ENCODE results near the gene MAU2. TPM values are rescaled to one million over a fixed set of nuclear protein-coding genes. Genes with fewer than 3 reads are reported as not detected.
"Not testable (repeated sequence)": the region's sequence is repeated elsewhere in the genome, so short reads cannot be mapped to it uniquely, and the experiment has no call there.

The MAU2 gene
- polyA plus RNA-seq, 4 donors: 36.9 to 87.6 (median 61.7) TPM

DNA sequence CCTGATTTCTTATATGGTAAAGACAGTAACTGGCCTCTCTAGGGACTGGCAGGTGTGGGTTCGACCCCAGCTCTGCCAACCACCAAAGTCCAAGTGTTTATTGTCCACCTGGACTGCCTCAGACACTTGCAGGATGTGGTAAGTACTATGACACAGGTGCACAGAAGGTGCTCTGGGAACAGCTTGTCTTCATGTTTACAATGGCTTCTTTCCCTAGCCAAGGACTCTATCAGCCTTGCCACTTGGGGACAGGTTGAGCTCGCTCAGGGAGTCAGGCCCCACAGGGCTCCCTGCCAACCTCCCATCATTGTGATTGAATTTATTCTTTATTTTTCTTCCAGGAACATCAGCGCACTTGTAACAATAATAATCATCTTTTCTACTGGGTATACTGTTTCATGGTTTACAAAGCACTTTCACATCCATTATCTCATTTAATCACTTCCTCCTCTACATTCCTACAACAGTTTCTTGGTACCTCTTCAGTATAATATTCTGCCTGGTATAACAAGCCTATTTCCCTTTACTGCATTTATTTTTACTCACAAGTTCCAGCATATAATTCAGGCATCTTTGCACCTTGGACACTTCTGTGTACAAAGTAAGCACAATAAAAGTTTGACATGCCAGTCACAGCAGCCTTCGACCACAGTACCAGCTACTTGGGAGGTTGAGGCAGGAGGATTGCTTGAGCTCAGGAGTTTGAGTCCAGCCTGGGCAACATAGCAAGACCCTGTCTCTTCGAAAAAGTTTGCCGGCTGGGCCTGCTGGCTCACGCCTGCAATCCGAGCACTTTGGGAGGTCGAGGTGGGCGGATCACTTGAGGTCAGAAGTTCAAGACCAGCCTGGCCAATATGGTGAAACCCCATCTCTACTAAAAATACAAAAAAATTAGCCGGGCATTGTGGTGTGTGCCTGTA lies 60.6 kb downstream of the MAU2 start:
- DNase-seq (ENCODE audit: low read depth in 4 of 4, low spot score in 2 of 4): no peak

- DNase-seq (ENCODE audit: low read depth in 4 of 4, low spot score in 2 of 4): no peak
These were observed 61.5 kb downstream of the MAU2 start for GRCh38 chr19:19382118-19382517.

- no peak for DNase-seq (ENCODE audit: low read depth in 4 of 4, low spot score in 2 of 4)
These were observed 63.9 kb downstream of the MAU2 start for GRCh38 chr19:19384486-19384885.

- peak; percentile 94 to 98 (median 98) for DNase-seq (ENCODE audit: low read depth in 4 of 4, low spot score in 2 of 4)
These were observed 64.7 kb downstream of the MAU2 start for GRCh38 chr19:19385131-19385895.

GRCh38 chr19:19385896-19386869 lies 65.6 kb downstream of the MAU2 start:
- no peak for DNase-seq (ENCODE audit: low read depth in 4 of 4, low spot score in 2 of 4)

GRCh38 chr19:19387108-19387507 lies 66.5 kb downstream of the MAU2 start:
- no peak for DNase-seq (ENCODE audit: low read depth in 4 of 4, low spot score in 2 of 4)

DNA sequence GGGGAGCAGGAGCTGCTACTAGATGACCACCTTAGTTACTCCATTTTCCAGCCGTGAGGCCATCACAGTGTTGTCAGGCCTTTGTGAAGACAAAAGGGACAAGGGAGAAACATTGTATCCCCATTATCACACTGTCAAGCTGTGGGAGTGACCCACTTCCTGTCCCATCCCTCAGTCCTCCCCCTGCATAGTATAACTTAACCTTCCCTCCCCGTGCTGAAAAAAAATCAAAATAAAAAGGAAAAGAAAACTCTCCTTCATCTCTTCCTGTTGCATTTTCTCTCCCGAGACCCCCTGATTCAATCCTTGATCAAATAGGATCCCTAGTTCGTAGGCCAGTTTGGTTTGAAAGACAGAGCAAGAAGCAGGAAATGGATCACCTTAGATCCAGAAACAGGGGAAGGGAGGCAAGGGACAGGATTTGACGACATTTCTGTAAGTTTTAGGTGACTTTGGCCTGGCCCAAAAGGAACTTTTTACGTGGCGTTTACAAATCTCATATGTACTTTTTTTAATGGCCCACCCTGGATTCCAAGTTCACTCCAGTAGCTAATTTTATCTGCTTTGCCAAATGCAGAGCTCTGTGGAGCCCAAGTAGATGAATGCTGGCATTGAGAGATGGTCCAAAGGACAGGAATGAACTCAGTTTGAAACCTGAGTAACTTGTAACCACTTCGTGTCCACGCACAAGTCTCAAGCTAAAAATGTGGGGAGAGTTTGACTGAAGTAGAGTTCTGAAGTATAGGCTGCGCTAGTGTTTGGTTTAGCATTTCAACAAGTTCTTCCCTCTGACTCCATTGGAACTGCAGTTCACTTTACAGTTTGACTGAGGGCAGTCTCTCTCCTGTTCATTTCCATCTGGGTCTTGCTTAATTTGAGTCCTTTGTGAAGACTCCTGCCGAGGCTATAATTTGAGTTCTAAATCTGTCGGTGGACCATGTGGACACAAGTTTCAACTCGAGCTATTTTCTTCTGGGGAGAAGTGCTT lies 68.2 kb downstream of the MAU2 start:
- DNase-seq (ENCODE audit: low read depth in 4 of 4, low spot score in 2 of 4): no peak

- not testable (repeated sequence) for DNase-seq (ENCODE audit: low read depth in 4 of 4, low spot score in 2 of 4)
These were observed 69.1 kb downstream of the MAU2 start for GRCh38 chr19:19389683-19390082.

GRCh38 chr19:19394333-19394732 lies 73.7 kb downstream of the MAU2 start:
- not testable (repeated sequence) for DNase-seq (ENCODE audit: low read depth in 4 of 4, low spot score in 2 of 4)

- DNase-seq (ENCODE audit: low read depth in 4 of 4, low spot score in 2 of 4): no peak
These were observed 79.3 kb downstream of the MAU2 start for GRCh38 chr19:19399733-19400433.

- no peak for DNase-seq (ENCODE audit: low read depth in 4 of 4, low spot score in 2 of 4)
These were observed 82.2 kb downstream of the MAU2 start for GRCh38 chr19:19402656-19403372.

GRCh38 chr19:19403373-19403901 lies 82.8 kb downstream of the MAU2 start:
- DNase-seq (ENCODE audit: low read depth in 4 of 4, low spot score in 2 of 4): no peak

GRCh38 chr19:19404879-19405860 lies 84.5 kb downstream of the MAU2 start, which contains the start of gene GATAD2A:
Gene GATAD2A (plus strand): TSS chr19:19405675. CDS start chr19:19465346, 59,671 bp downstream.
- DNase-seq (ENCODE audit: low read depth in 4 of 4, low spot score in 2 of 4): peak in 3 of 4 donors; percentile 82 to 85 (median 85)

- DNase-seq (ENCODE audit: low read depth in 4 of 4, low spot score in 2 of 4): no peak
These were observed 85.6 kb downstream of the MAU2 start for GRCh38 chr19:19405971-19406877.

DNA sequence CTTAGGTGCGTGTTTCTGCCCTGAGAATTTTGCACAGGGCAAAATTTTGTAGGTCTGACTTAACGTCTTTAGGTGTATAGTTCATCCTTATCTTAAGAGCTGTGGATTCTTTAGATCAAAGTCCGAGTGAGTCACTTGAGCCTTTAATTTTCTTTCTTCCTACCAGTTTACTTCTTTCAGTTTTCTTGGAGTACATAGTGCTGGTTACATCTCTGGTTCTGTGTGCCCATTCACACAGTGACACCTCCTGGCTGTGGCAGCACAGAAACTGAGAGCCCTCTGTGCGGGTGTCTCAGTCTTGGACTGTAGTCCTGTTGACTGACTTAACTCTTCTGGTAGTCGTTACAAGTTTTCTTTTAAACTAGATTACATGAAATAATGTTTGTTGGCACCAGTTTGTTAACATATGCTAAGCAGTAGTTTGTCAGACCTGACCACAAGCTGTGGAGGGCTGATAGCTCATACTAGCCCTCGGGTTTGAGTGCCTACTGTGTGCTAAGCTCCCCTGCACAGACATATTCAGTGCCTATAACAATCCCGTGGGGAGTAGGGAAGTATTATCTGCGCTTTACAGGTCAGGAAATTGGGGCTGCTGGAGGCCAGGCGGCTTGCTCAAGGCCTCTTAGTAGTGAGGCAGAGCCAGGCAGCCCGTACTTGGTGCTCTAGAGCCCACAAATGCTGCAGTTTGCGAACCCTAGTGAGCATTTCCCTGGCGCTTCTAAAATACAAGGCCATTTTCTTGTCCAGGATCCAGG lies 86.4 kb downstream of the MAU2 start:
- DNase-seq (ENCODE audit: low read depth in 4 of 4, low spot score in 2 of 4): no peak
